Type B pancreatic cell (in vitro differentiated cells): ENCODE measurements around the gene ITGAE. TPM values are rescaled to one million over a fixed set of nuclear protein-coding genes. Genes with fewer than 3 reads are reported as not detected.

ENCODE experiments used
- DNase-seq: peaks from one replicate; pipeline ENCODE4 v3.0.0; 2021; ENCODE audit warnings: mixed read lengths; ENCODE audit not compliant: unreplicated experiment; ENCODE audit errors: extremely low spot score
- H3K27ac Mint-ChIP-seq: 2 replicates; pipeline ENCODE4 v1.8.0; 2021; ENCODE audit warnings: mild to moderate bottlenecking, mixed read lengths
- H3K27me3 Mint-ChIP-seq: 2 replicates; pipeline ENCODE4 v1.8.0; 2021; ENCODE audit warnings: mixed read lengths
- H3K36me3 Mint-ChIP-seq: 2 replicates; pipeline ENCODE4 v1.8.0; 2021; ENCODE audit warnings: mixed read lengths
- H3K4me1 Mint-ChIP-seq: one replicate; pipeline ENCODE4 v1.8.0; 2021; ENCODE audit warnings: mixed read lengths; ENCODE audit not compliant: unreplicated experiment
- H3K4me3 Mint-ChIP-seq: 2 replicates; pipeline ENCODE4 v1.8.0; 2021; ENCODE audit warnings: mild to moderate bottlenecking, mixed read lengths
- H3K9me3 Mint-ChIP-seq: 2 replicates; pipeline ENCODE4 v1.8.0; 2021; ENCODE audit warnings: mixed read lengths
- CTCF ChIP-seq: fragments of 200-600 bp; sonication (generic); conservative IDR thresholded peaks from 2 replicates; pipeline ENCODE4 v1.5.0; 2021; ENCODE audit warnings: antibody characterized with exemption, mild to moderate bottlenecking
- total RNA-seq: library from RNA; stranded (reverse); gene quantifications from 2 replicates; pipeline ENCODE4 v1.2.1, GENCODE V29; 2021; ENCODE audit warnings: low replicate concordance

Gene ITGAE
- total RNA-seq, 1 donor from 2014 or later, result 28.8 TPM

- H3K27ac Mint-ChIP-seq, result no peak overlapping the region
- H3K4me1 Mint-ChIP-seq, result no peaks in the 10 kb centered on the region
- H3K36me3 Mint-ChIP-seq, result no peaks in the 10 kb centered on the region
- peaks cover 66% of the 10 kb centered on the region for H3K27me3 Mint-ChIP-seq
- H3K9me3 Mint-ChIP-seq, result no peaks in the 10 kb centered on the region
- no peak for TF ChIP-seq CTCF
- no peak overlapping the region for H3K4me3 Mint-ChIP-seq
- DNase-seq, result no peak
Measured at GRCh38 chr17:3695129-3695722, 105.8 kb downstream of the ITGAE start.

- TF ChIP-seq CTCF, result no peak
- no peak for DNase-seq
- Mint-ChIP-seq H3K9me3 (no peaks in the 10 kb centered on the region), H3K27ac (no peak overlapping the region), H3K27me3 (peaks cover 66% of the 10 kb centered on the region), H3K36me3 (no peaks in the 10 kb centered on the region), H3K4me1 (no peaks in the 10 kb centered on the region), H3K4me3 (no peak overlapping the region)
Measured at GRCh38 chr17:3693829-3694231, 107.2 kb downstream of the ITGAE start.

GRCh38 chr17:3693141-3693540, 107.8 kb downstream of the ITGAE start:
- Mint-ChIP-seq H3K4me3 (no peak overlapping the region), H3K9me3 (no peaks in the 10 kb centered on the region), H3K36me3 (no peaks in the 10 kb centered on the region), H3K27ac (no peak overlapping the region), H3K27me3 (peaks cover 60% of the 10 kb centered on the region), H3K4me1 (no peaks in the 10 kb centered on the region)
- no peak for DNase-seq
- no peak for TF ChIP-seq CTCF

DNA sequence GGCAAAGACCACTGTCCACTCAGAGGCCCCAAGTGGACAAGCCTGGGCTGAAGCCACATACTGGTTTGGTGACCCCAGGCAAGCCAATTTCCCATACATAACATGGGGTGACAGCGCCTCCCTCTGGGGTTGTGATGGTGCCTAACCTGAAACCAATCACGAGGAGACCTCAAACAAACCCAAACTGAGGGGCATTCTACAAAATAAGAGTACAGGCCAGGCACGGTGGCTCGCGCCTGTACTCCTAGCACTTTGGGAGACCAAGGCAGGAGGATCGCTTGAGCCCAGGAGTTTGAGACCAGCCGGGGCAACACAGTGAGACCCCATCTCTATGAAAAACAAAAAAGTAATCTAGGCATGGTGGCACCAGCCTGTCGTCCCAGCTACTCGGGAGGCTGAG, 108.6 kb downstream of the ITGAE start:
- no peak for DNase-seq
- no peak for TF ChIP-seq CTCF
- H3K27me3 Mint-ChIP-seq, result peaks cover 52% of the 10 kb centered on the region

DNA sequence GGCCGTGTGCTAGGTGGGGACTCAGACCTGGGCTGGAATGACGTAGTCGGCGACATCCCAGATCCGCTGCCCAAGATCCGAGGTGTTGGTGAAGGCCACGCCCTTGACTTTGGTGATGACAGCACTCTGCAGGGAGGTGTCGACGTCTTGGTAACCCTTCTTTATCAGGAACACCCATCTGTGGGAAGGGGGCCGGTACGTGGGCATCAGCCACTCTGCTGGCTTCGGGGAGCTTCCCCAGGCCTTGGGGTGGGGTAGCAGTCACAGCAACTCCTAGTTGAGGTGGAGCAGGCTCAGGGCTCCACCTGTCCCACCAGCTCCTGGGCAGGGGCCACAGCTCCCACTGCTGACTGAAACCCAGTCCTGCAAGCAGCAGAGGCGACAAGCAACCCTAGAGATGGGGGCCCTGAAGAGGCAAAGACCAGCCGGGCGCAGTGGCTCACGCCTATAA, 109.3 kb downstream of the ITGAE start:
- no peaks in the 10 kb centered on the region for H3K4me1 Mint-ChIP-seq
- DNase-seq, result no peak
- H3K27me3 Mint-ChIP-seq, result peaks cover 45% of the 10 kb centered on the region
- H3K27ac Mint-ChIP-seq, result no peak overlapping the region
- no peak overlapping the region for H3K4me3 Mint-ChIP-seq
- TF ChIP-seq CTCF, result no peak
- H3K36me3 Mint-ChIP-seq, result no peaks in the 10 kb centered on the region
- H3K9me3 Mint-ChIP-seq, result no peaks in the 10 kb centered on the region

More for the DNA sequence above, 108.6 kb downstream of the ITGAE start:
- Mint-ChIP-seq H3K9me3 (no peaks in the 10 kb centered on the region), H3K4me3 (no peak overlapping the region), H3K4me1 (no peaks in the 10 kb centered on the region), H3K36me3 (no peaks in the 10 kb centered on the region), H3K27ac (no peak overlapping the region)
